Measurements from ENCODE around the gene GUCY1A2.

The GUCY1A2 gene

GRCh38 chr11:106656646-106657045 is 361.6 kb downstream of the GUCY1A2 start:
- DNase-seq (ENCODE audit: low read depth, low spot score): no peak

GRCh38 chr11:106644824-106645223 is 373.5 kb downstream of the GUCY1A2 start:
- DNase-seq (ENCODE audit: low read depth, low spot score): no peak

GRCh38 chr11:106642331-106642730 is 375.9 kb downstream of the GUCY1A2 start:
- DNase-seq (ENCODE audit: low read depth, low spot score): no peak

GRCh38 chr11:106632283-106632682 is 386.0 kb downstream of the GUCY1A2 start:
- no peak for DNase-seq (ENCODE audit: low read depth, low spot score)

GRCh38 chr11:106627694-106628093 is 390.6 kb downstream of the GUCY1A2 start:
- no peak for DNase-seq (ENCODE audit: low read depth, low spot score)

GRCh38 chr11:106625566-106625965 is 392.7 kb downstream of the GUCY1A2 start:
- DNase-seq (ENCODE audit: low read depth, low spot score): no peak

- no peak for DNase-seq (ENCODE audit: low read depth, low spot score)
Observed at GRCh38 chr11:106624377-106624776, 393.9 kb downstream of the GUCY1A2 start.
